Measurements from ENCODE around the gene SH3TC1.

The SH3TC1 gene

GRCh38 chr4:8198906-8199593, at the start of gene SH3TC1:
Gene SH3TC1, plus strand, starts transcription at chr4:8199290. Its CDS starts 5,905 bp downstream, at chr4:8205195.
- no peak for TF ChIP-seq CTCF (conservative IDR thresholded peaks at IDR 0.05; ENCODE audit: low read depth, low read length)
- peak; percentile 72 for DNase-seq (ENCODE audit: low read depth)
- peak within 1 kb of the TSS; percentile 44 for H3K4me3 ChIP-seq (ENCODE audit: low read length)

DNA sequence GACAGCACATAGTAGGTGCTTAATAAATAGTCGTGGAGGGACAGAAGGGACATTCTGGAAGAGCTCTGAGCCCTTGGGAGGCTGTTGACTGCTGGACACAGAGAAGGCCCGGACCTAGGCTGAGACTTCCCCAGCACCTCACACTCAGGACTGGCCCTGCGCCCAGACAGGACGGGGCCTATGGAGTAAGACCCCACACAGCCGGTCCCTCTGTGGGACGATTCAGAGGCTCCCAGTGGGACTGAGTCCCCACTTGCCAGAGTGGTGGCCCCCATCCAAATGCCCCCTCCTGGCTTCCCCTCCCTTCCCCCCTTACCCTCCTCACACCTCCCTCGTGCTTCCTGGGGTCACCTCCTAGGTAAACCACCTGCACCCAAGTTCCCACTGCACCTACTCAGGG, 49.4 kb upstream of the SH3TC1 start:
- no peak for DNase-seq (ENCODE audit: low read depth)
- TF ChIP-seq CTCF (conservative IDR thresholded peaks at IDR 0.05; ENCODE audit: low read depth, low read length) = no peak

GRCh38 chr4:8150152-8151090, 48.7 kb upstream of the SH3TC1 start:
- no peak for TF ChIP-seq CTCF (conservative IDR thresholded peaks at IDR 0.05; ENCODE audit: low read depth, low read length)
- no peak for DNase-seq (ENCODE audit: low read depth)
- no peak overlapping the region for H3K4me3 ChIP-seq (ENCODE audit: low read length)

More for the DNA sequence above, 49.4 kb upstream of the SH3TC1 start:
- H3K4me3 ChIP-seq (ENCODE audit: low read length) = no peak overlapping the region

- DNase-seq (ENCODE audit: low read depth) = no peak
- no peak for TF ChIP-seq CTCF (conservative IDR thresholded peaks at IDR 0.05; ENCODE audit: low read depth, low read length)
- no peak overlapping the region for H3K4me3 ChIP-seq (ENCODE audit: low read length)
Observed at GRCh38 chr4:8151165-8151650, 47.9 kb upstream of the SH3TC1 start.

GRCh38 chr4:8152090-8152864, 46.8 kb upstream of the SH3TC1 start:
- no peak for TF ChIP-seq CTCF (conservative IDR thresholded peaks at IDR 0.05; ENCODE audit: low read depth, low read length)
- no peak overlapping the region for H3K4me3 ChIP-seq (ENCODE audit: low read length)
- DNase-seq (ENCODE audit: low read depth) = no peak

- no peak for DNase-seq (ENCODE audit: low read depth)
- H3K4me3 ChIP-seq (ENCODE audit: low read length) = no peak overlapping the region
- no peak for TF ChIP-seq CTCF (conservative IDR thresholded peaks at IDR 0.05; ENCODE audit: low read depth, low read length)
Observed at GRCh38 chr4:8152865-8153257, 46.2 kb upstream of the SH3TC1 start.
